Type B pancreatic cell (in vitro differentiated cells): ENCODE data around the gene TCF21. TPM values are rescaled to one million over a fixed set of nuclear protein-coding genes. Genes with fewer than 3 reads are reported as not detected.

Experiments used
- DNase-seq: peaks from one replicate; pipeline ENCODE4 v3.0.0; 2021; ENCODE audit warnings: mixed read lengths; ENCODE audit not compliant: unreplicated experiment; ENCODE audit errors: extremely low spot score
- H3K27ac Mint-ChIP-seq: 2 replicates; pipeline ENCODE4 v1.8.0; 2021; ENCODE audit warnings: mild to moderate bottlenecking, mixed read lengths
- H3K27me3 Mint-ChIP-seq: 2 replicates; pipeline ENCODE4 v1.8.0; 2021; ENCODE audit warnings: mixed read lengths
- H3K36me3 Mint-ChIP-seq: 2 replicates; pipeline ENCODE4 v1.8.0; 2021; ENCODE audit warnings: mixed read lengths
- H3K4me1 Mint-ChIP-seq: one replicate; pipeline ENCODE4 v1.8.0; 2021; ENCODE audit warnings: mixed read lengths; ENCODE audit not compliant: unreplicated experiment
- H3K4me3 Mint-ChIP-seq: 2 replicates; pipeline ENCODE4 v1.8.0; 2021; ENCODE audit warnings: mild to moderate bottlenecking, mixed read lengths
- H3K9me3 Mint-ChIP-seq: 2 replicates; pipeline ENCODE4 v1.8.0; 2021; ENCODE audit warnings: mixed read lengths
- long read RNA-seq: library from polyadenylated mRNA; unstranded; transcript quantifications from one replicate; pipeline ENCODE4 v2.0.0, GENCODE V29; 2020
- total RNA-seq: library from RNA; stranded (reverse); gene quantifications from 2 replicates; pipeline ENCODE4 v1.2.1, GENCODE V29; 2021; ENCODE audit warnings: low replicate concordance
- TF ChIP-seq, protein P1 (sequence below): fragments of 200-600 bp; sonication (generic); conservative IDR thresholded peaks from 2 replicates; pipeline ENCODE4 v1.5.0; 2021; ENCODE audit warnings: antibody characterized with exemption, mild to moderate bottlenecking

Gene TCF21
- 0.36 and 1.3 TPM in 2 replicates for total RNA-seq
- long read RNA-seq, full-length matches to known transcripts: 3 of 3 reads
- long read RNA-seq, partial matches to known transcripts: 0 of 3 reads
- long read RNA-seq, other reads (novel, unspliced or antisense): 0 of 3 reads

GRCh38 chr6:133888929-133889556, at the start of gene TCF21:
TCF21 (plus strand) TSS chr6:133889113; CDS start chr6:133889398, 285 bp downstream.
- no peaks in the 10 kb centered on the region for H3K9me3 Mint-ChIP-seq
- no peak for DNase-seq
- TF ChIP-seq, protein P1, sequence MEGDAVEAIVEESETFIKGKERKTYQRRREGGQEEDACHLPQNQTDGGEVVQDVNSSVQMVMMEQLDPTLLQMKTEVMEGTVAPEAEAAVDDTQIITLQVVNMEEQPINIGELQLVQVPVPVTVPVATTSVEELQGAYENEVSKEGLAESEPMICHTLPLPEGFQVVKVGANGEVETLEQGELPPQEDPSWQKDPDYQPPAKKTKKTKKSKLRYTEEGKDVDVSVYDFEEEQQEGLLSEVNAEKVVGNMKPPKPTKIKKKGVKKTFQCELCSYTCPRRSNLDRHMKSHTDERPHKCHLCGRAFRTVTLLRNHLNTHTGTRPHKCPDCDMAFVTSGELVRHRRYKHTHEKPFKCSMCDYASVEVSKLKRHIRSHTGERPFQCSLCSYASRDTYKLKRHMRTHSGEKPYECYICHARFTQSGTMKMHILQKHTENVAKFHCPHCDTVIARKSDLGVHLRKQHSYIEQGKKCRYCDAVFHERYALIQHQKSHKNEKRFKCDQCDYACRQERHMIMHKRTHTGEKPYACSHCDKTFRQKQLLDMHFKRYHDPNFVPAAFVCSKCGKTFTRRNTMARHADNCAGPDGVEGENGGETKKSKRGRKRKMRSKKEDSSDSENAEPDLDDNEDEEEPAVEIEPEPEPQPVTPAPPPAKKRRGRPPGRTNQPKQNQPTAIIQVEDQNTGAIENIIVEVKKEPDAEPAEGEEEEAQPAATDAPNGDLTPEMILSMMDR: no peak
- no peak within 1 kb of the TSS for H3K27ac Mint-ChIP-seq
- H3K4me3 Mint-ChIP-seq: peak within 1 kb of the TSS; percentile 83
- peaks cover 20% of the 10 kb centered on the region for H3K4me1 Mint-ChIP-seq
- no peaks in the 10 kb centered on the region for H3K36me3 Mint-ChIP-seq
- peaks cover 98% of the 10 kb centered on the region for H3K27me3 Mint-ChIP-seq

- no peaks in the 10 kb centered on the region for H3K36me3 Mint-ChIP-seq
- H3K4me1 Mint-ChIP-seq: no peaks in the 10 kb centered on the region
- no peak overlapping the region for H3K4me3 Mint-ChIP-seq
- TF ChIP-seq, protein P1: no peak
- no peaks in the 10 kb centered on the region for H3K9me3 Mint-ChIP-seq
- peaks cover 14% of the 10 kb centered on the region for H3K27me3 Mint-ChIP-seq
- DNase-seq: no peak
- no peak overlapping the region for H3K27ac Mint-ChIP-seq
Observed at GRCh38 chr6:133841176-133841575, 47.7 kb upstream of the TCF21 start.

GRCh38 chr6:133843098-133843497, 45.8 kb upstream of the TCF21 start:
- TF ChIP-seq, protein P1: no peak
- H3K9me3 Mint-ChIP-seq: no peaks in the 10 kb centered on the region
- H3K4me1 Mint-ChIP-seq: no peaks in the 10 kb centered on the region
- DNase-seq: no peak
- H3K4me3 Mint-ChIP-seq: no peak overlapping the region
- no peaks in the 10 kb centered on the region for H3K36me3 Mint-ChIP-seq
- H3K27ac Mint-ChIP-seq: no peak overlapping the region
- H3K27me3 Mint-ChIP-seq: peaks cover 15% of the 10 kb centered on the region

DNA sequence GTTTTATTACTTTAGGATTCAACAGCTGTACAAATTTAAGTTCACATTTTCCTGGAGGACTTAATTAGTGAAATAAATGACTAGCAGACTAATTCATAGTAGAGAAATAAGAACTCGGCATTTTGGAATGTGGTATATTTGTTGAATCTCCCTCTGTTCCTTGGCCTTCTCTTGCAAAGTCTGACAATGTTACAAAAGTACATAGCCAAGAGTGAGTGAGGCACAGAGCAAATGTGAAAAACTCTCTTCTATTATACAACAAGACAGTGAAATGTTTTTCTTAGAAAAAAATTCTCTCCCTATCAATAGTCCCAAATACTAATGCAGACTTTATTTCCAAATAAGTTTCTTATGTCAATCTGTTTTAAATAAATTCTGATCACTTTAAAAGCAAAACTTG, 44.2 kb upstream of the TCF21 start:
- peaks cover 13% of the 10 kb centered on the region for H3K27me3 Mint-ChIP-seq
- H3K27ac Mint-ChIP-seq: no peak overlapping the region
- DNase-seq: no peak
- H3K4me1 Mint-ChIP-seq: no peaks in the 10 kb centered on the region
- no peaks in the 10 kb centered on the region for H3K36me3 Mint-ChIP-seq
- TF ChIP-seq, protein P1: no peak
- no peaks in the 10 kb centered on the region for H3K9me3 Mint-ChIP-seq
- H3K4me3 Mint-ChIP-seq: no peak overlapping the region

DNA sequence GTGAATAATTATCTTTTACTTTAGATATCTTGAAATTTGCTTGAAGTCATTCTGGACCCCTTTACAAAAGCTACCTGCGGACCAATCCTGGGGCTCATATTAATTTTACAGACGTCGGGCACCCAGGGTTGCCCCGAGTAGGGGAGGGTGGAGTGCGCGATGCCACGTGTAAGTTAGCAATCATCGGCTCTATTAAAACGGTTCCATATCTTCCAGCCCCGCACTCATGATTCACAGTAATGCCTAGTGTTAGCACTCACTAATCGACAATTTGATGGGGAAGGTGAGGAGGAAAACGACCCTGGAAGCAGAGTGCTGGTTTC, 34.9 kb upstream of the TCF21 start:
- Mint-ChIP-seq H3K4me1 (peaks cover 22% of the 10 kb centered on the region), H3K27ac (no peak overlapping the region), H3K27me3 (peaks cover 64% of the 10 kb centered on the region), H3K9me3 (no peaks in the 10 kb centered on the region), H3K4me3 (peak overlapping the region; percentile 84), H3K36me3 (no peaks in the 10 kb centered on the region)
- no peak for DNase-seq
- TF ChIP-seq, protein P1: no peak
